ENCODE data around the gene INCENP. TPM values are rescaled to one million over a fixed set of nuclear protein-coding genes. Genes with fewer than 3 reads are reported as not detected.

The INCENP gene
- total and polyA plus RNA-seq, 10 of the 15 experiments (the other 5 are each of a cell fraction or from before 2014, with no cell fraction given), result 1.4 to 96.8 (median 29.0) TPM

DNA sequence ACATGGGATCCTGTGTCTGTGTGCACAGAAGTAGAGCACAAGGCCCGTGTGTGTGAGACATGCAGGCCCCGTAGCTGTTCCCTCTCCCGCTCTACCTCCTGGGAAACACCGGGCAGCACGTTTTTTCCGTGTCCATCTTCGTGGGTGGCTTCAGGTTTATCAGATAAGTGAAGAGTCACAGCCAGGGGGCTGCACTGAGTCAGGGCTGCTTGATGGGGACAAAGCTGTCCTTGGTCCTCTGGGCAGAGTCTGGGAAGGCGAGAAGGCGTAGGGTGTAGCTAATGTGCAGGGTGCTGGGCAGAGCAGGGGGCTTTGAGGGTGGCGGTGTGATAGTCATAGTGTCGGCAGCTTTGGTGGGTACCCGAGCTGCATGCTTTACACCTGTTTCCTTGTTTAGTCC lies 23.7 kb downstream of the INCENP start:
- no peaks in the 10 kb centered on the region for H3K27me3 ChIP-seq (replicated peaks in 1 of 2; ENCODE audit: control insufficient read depth in 2 of 2, insufficient read depth in 2 of 2, low read length in 1 of 2)
- no peak overlapping the region for H3K27ac ChIP-seq (ENCODE audit: control insufficient read depth, insufficient read depth)
- H2AFZ ChIP-seq (ENCODE audit: control insufficient read depth, low read depth, low read length), result no peak overlapping the region
- no peaks in the 10 kb centered on the region for H3K4me1 ChIP-seq (ENCODE audit: control insufficient read depth, insufficient read depth, low read length)
- ChIA-PET SMC1A (ENCODE audit: uncharacterized antibody, unreplicated experiment) (no interaction called here), CTCF (interaction anchor here (1.1 kb wide), 1 partner anchor 163 kb away, joined by 3 read pairs; no protein-coding TSS in a partner anchor), POLR2A (no interaction called here), RAD21 (ENCODE audit: unreplicated experiment) (no interaction called here)
- intact Hi-C loops (cut with micrococcal nuclease; ENCODE audit: unreplicated experiment) (no loop called here), in situ Hi-C loops (cut with MboI) (no loop called here)
- no peak overlapping the region for H3K4me3 ChIP-seq
- no peak overlapping the region for H3K9ac ChIP-seq (ENCODE audit: control insufficient read depth, insufficient read depth, low read length)
- H3K36me3 ChIP-seq (ENCODE audit: control insufficient read depth in 2 of 2, insufficient read depth in 2 of 2, low read length in 1 of 2), result peaks cover 54 to 64% of the 10 kb centered on the region in 2 experiments
- no TSS peak for BruUV-seq (replicated peaks)
- DNase-seq (ENCODE audit: low read depth, low spot score) (no peak), ATAC-seq (no peak), FAIRE-seq (no peak)
- TF ChIP-seq, protein P1, sequence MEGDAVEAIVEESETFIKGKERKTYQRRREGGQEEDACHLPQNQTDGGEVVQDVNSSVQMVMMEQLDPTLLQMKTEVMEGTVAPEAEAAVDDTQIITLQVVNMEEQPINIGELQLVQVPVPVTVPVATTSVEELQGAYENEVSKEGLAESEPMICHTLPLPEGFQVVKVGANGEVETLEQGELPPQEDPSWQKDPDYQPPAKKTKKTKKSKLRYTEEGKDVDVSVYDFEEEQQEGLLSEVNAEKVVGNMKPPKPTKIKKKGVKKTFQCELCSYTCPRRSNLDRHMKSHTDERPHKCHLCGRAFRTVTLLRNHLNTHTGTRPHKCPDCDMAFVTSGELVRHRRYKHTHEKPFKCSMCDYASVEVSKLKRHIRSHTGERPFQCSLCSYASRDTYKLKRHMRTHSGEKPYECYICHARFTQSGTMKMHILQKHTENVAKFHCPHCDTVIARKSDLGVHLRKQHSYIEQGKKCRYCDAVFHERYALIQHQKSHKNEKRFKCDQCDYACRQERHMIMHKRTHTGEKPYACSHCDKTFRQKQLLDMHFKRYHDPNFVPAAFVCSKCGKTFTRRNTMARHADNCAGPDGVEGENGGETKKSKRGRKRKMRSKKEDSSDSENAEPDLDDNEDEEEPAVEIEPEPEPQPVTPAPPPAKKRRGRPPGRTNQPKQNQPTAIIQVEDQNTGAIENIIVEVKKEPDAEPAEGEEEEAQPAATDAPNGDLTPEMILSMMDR (IDR thresholded peaks at IDR 0.05 in 2 of 3, conservative IDR thresholded peaks at IDR 0.05 in 1 of 3; ENCODE audit: control insufficient read depth in 2 of 3, extremely low read depth in 1 of 3, insufficient read depth in 1 of 3, low read depth in 3 of 3, low read length in 3 of 3), result 0 out of 6 replicates have a peak, but pooled peaks of 1 of the 3 experiments have one; percentile 4
- TF ChIP-seq, protein P2, sequence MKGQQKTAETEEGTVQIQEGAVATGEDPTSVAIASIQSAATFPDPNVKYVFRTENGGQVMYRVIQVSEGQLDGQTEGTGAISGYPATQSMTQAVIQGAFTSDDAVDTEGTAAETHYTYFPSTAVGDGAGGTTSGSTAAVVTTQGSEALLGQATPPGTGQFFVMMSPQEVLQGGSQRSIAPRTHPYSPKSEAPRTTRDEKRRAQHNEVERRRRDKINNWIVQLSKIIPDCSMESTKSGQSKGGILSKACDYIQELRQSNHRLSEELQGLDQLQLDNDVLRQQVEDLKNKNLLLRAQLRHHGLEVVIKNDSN (IDR thresholded peaks at IDR 0.05; ENCODE audit: borderline replicate concordance, extremely low read length, insufficient read depth, low read depth, low read length), result no peak
- no peak for TF ChIP-seq KAT2A (conservative IDR thresholded peaks at IDR 0.05; ENCODE audit: control insufficient read depth, low read depth, low read length)
- H3K9me3 ChIP-seq (replicated peaks; ENCODE audit: control insufficient read depth, insufficient read depth, low read length), result no peaks in the 10 kb centered on the region
- WGBS (ENCODE audit: insufficient coverage, insufficient replicate concordance, low lambda C conversion rate, missing lambda C conversion rate), result 96% methylated on average over 12 of the region's 12 CpGs
- no peaks in the 10 kb centered on the region for H3K79me2 ChIP-seq (ENCODE audit: control insufficient read depth, insufficient read depth, low read length)
- H4K20me1 ChIP-seq (ENCODE audit: control insufficient read depth, insufficient read depth), result no peaks in the 10 kb centered on the region; the same call in none of the 2 replicates
- H3K4me2 ChIP-seq (ENCODE audit: control insufficient read depth, insufficient read depth), result no peak overlapping the region
